KMS-11 (cell line): ENCODE measurements around the gene ZNF554.

Experiments
- H2AFZ ChIP-seq: fragments of 200-600 bp; sonication (generic); 2 replicates; pipeline ENCODE4 v1.6.1; 2016; ENCODE audit warnings: antibody characterized with exemption, mixed run types, low read depth
- H3K27ac ChIP-seq: fragments of 200-600 bp; sonication (generic); 2 replicates; pipeline ENCODE4 v1.6.1; 2016; ENCODE audit warnings: mild to moderate bottlenecking, mixed run types
- H3K27me3 ChIP-seq: fragments of 200-600 bp; sonication (generic); 2 replicates; pipeline ENCODE4 v1.6.1; 2017; ENCODE audit warnings: mild to moderate bottlenecking, low read depth, mixed run types, moderate library complexity; ENCODE audit not compliant: insufficient read depth
- H3K36me3 ChIP-seq: fragments of 200-600 bp; sonication (generic); 2 replicates; pipeline ENCODE4 v1.6.1; 2017; ENCODE audit warnings: mild to moderate bottlenecking, mixed run types; ENCODE audit not compliant: insufficient read depth
- H3K4me1 ChIP-seq: fragments of 200-600 bp; sonication (generic); 2 replicates; pipeline ENCODE4 v1.6.1; 2016; ENCODE audit warnings: mild to moderate bottlenecking, low read depth, mixed run types; ENCODE audit not compliant: poor library complexity, severe bottlenecking
- H3K4me2 ChIP-seq: fragments of 200-600 bp; sonication (generic); 2 replicates; pipeline ENCODE4 v1.7.0; 2016; ENCODE audit warnings: mild to moderate bottlenecking, mixed run types
- H3K4me3 ChIP-seq: fragments of 200-600 bp; sonication (generic); IDR thresholded peaks from 2 replicates; pipeline ENCODE4 v1.6.1; 2017; ENCODE audit warnings: low read depth, low read length, mixed read lengths; ENCODE audit not compliant: insufficient read depth
- H3K79me2 ChIP-seq: fragments of 200-600 bp; sonication (generic); 2 replicates; pipeline ENCODE4 v1.6.1; 2016; ENCODE audit warnings: low read depth, mixed run types; ENCODE audit not compliant: insufficient read depth
- H3K9ac ChIP-seq: fragments of 200-600 bp; sonication (generic); 2 replicates; pipeline ENCODE4 v1.6.1; 2016; ENCODE audit warnings: mild to moderate bottlenecking, mixed run types
- H4K20me1 ChIP-seq: fragments of 200-600 bp; sonication (generic); 2 replicates; pipeline ENCODE4 v1.6.1; 2016; ENCODE audit warnings: mild to moderate bottlenecking, mixed run types; ENCODE audit not compliant: insufficient read depth
- CTCF ChIP-seq: fragments of 200-600 bp; sonication (generic); conservative IDR thresholded peaks from 2 replicates; pipeline ENCODE4 v1.6.1; 2017; ENCODE audit warnings: low read depth, mild to moderate bottlenecking, antibody characterized with exemption, low read length, moderate library complexity, mixed read lengths

ZNF554 gene

DNA sequence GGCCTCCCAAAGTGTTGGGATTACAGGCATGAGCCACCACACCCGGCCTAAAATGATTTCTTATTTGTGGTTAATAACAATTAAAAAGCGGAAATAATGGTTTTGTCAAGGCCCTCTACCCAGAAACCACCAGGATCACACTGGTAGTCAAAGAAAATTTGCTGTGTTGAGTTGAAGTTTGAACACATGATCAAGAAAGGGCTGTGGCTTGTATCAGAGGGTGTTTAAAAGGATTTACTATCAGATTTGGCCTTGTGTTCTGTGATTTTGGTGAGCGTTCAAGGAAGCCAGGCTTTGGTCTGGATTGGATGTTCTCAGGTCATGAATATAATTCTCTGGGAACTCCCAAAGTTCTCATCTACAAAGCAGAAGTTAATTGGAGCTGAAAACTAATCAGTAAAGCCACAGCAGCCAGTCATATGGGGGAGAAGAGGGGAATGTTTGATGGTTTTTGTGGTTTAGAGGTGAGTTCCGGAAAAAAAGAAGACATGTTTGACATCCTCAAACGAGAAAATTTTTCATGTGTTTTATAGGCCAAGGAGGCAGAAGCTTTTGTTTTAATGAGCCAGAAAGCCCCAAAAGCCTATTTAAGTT, 36.9 kb downstream of the ZNF554 start:
- Histone ChIP-seq H3K27me3 (peaks cover 17% of the 10 kb centered on the region; the same call in 1 of the 2 replicates), H3K4me2 (no peak overlapping the region), H2AFZ (no peak overlapping the region), H3K9ac (no peak overlapping the region), H3K79me2 (no peaks in the 10 kb centered on the region), H3K36me3 (no peaks in the 10 kb centered on the region), H3K4me3 (no peak overlapping the region), H4K20me1 (no peaks in the 10 kb centered on the region), H3K27ac (no peak overlapping the region), H3K4me1 (no peaks in the 10 kb centered on the region)
- no peak for TF ChIP-seq CTCF

GRCh38 chr19:2858864-2859263, 39.2 kb downstream of the ZNF554 start:
- TF ChIP-seq CTCF: no peak
- Histone ChIP-seq H3K27me3 (peaks cover 35% of the 10 kb centered on the region), H2AFZ (no peak overlapping the region), H3K9ac (no peak overlapping the region), H3K4me2 (no peak overlapping the region), H3K36me3 (no peaks in the 10 kb centered on the region), H3K4me1 (no peaks in the 10 kb centered on the region), H3K27ac (no peak overlapping the region), H4K20me1 (no peaks in the 10 kb centered on the region), H3K4me3 (no peak overlapping the region), H3K79me2 (no peaks in the 10 kb centered on the region)

DNA sequence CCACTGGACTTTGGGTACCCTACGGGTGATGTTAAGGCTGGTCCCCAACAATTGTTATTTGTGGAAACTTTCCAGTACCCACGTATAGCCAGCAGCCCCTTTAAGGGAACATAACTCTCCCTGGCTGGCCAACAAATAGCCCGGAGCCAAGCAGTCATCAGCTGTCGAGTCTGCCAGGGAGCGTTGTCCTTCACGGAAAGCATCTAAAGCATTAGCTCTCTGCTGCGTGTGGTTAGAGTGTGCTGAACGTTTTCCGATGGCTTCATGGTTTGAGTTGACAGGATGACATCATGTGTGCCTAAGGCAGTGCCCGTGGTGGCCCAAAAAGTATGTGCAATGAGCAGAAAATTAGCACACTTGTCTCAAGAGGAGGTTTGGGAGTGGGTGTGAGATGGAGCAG, 44.1 kb downstream of the ZNF554 start:
- Histone ChIP-seq H3K36me3 (no peaks in the 10 kb centered on the region), H3K27ac (no peak overlapping the region), H2AFZ (no peak overlapping the region), H3K4me3 (no peak overlapping the region), H3K79me2 (no peaks in the 10 kb centered on the region), H4K20me1 (no peaks in the 10 kb centered on the region), H3K4me1 (no peaks in the 10 kb centered on the region), H3K4me2 (no peak overlapping the region), H3K27me3 (peaks cover 53% of the 10 kb centered on the region), H3K9ac (no peak overlapping the region)
- no peak for TF ChIP-seq CTCF

- no peaks in the 10 kb centered on the region for H3K79me2 ChIP-seq
- H3K27me3 ChIP-seq: peaks cover 50% of the 10 kb centered on the region
- no peak overlapping the region for H3K4me2 ChIP-seq
- H3K9ac ChIP-seq: no peak overlapping the region
- H3K36me3 ChIP-seq: no peaks in the 10 kb centered on the region
- no peaks in the 10 kb centered on the region for H3K4me1 ChIP-seq
- H3K4me3 ChIP-seq: no peak overlapping the region
- no peak for TF ChIP-seq CTCF
- H4K20me1 ChIP-seq: no peaks in the 10 kb centered on the region
- H2AFZ ChIP-seq: no peak overlapping the region
- no peak overlapping the region for H3K27ac ChIP-seq
Measured at GRCh38 chr19:2865334-2866100, 45.8 kb downstream of the ZNF554 start.
